Smooth muscle cell (in vitro differentiated cells): ENCODE results near the gene PPM1M. TPM values are rescaled to one million over a fixed set of nuclear protein-coding genes. Genes with fewer than 3 reads are reported as not detected.

ENCODE experiments used
- DNase-seq: peaks from one replicate; lab custom pipeline; 2025; ENCODE audit not compliant: unreplicated experiment; lab: John Stamatoyannopoulos, UW
- H2AFZ ChIP-seq: fragments of 200-600 bp; sonication (generic); 2 replicates; pipeline ENCODE4 v1.6.0; 2016; ENCODE audit warnings: antibody characterized with exemption, low read depth, mild to moderate bottlenecking
- H3F3A ChIP-seq: fragments of 200-600 bp; sonication (generic); 2 replicates; pipeline ENCODE4 v1.6.0; 2017; ENCODE audit warnings: antibody characterized with exemption, low read depth
- H3K27ac ChIP-seq: fragments of 200-600 bp; sonication (generic); 2 replicates; pipeline ENCODE4 v1.5.1; 2016; ENCODE audit warnings: low read depth, mild to moderate bottlenecking
- H3K27me3 ChIP-seq: fragments of 200-600 bp; sonication (generic); 2 replicates; pipeline ENCODE4 v1.6.1; 2016; ENCODE audit warnings: low read depth, mild to moderate bottlenecking
- H3K36me3 ChIP-seq: fragments of 200-600 bp; sonication (generic); 2 replicates; pipeline ENCODE4 v1.5.1; 2016; ENCODE audit warnings: low read depth
- H3K4me1 ChIP-seq: fragments of 200-600 bp; sonication (generic); 2 replicates; pipeline ENCODE4 v1.5.1; 2016; ENCODE audit warnings: low read depth
- H3K4me2 ChIP-seq: fragments of 200-600 bp; sonication (generic); 2 replicates; pipeline ENCODE4 v1.6.0; 2016; ENCODE audit warnings: mild to moderate bottlenecking
- H3K4me3 ChIP-seq: fragments of 200-600 bp; sonication (generic); 2 replicates; pipeline ENCODE4 v1.5.1; 2016; ENCODE audit warnings: mild to moderate bottlenecking
- H3K79me2 ChIP-seq: fragments of 200-600 bp; sonication (generic); 2 replicates; pipeline ENCODE4 v1.6.0; 2016; ENCODE audit warnings: low read depth, mild to moderate bottlenecking
- H3K9ac ChIP-seq: fragments of 200-600 bp; sonication (generic); 2 replicates; pipeline ENCODE4 v1.6.0; 2016; ENCODE audit warnings: low read depth
- H3K9me3 ChIP-seq: fragments of 200-600 bp; sonication (generic); replicated peaks from 2 replicates; pipeline ENCODE4 v1.5.1; 2016; ENCODE audit warnings: low read depth
- H4K20me1 ChIP-seq: fragments of 200-600 bp; sonication (generic); 2 replicates; pipeline ENCODE4 v1.6.0; 2016; ENCODE audit warnings: low read depth
- CTCF ChIP-seq: fragments of 200-600 bp; sonication (generic); IDR thresholded peaks from 2 replicates; pipeline ENCODE4 v1.5.1; 2017; ENCODE audit warnings: borderline replicate concordance, mild to moderate bottlenecking, antibody characterized with exemption; ENCODE audit not compliant: insufficient read depth, poor library complexity, severe bottlenecking
- WGBS: methylation state at CpG from one replicate; pipeline ENCODE4 v1.1.7; 2016; ENCODE audit warnings: low lambda C conversion rate; 5-methylcytosine and 5-hydroxymethylcytosine counted together
- polyA plus RNA-seq: library from polyadenylated mRNA; unstranded; fragments of >200 nt; fragmentation: Nextera tagmentation; extraction: Ambion mirVana; gene quantifications from 2 replicates; pipeline ENCODE4 v1.2.1, GENCODE V29; 2016
- total RNA-seq: library from RNA; depleted of rRNA; stranded (reverse); fragments of >200 nt; gene quantifications from 2 replicates; pipeline ENCODE4 v1.2.3, GENCODE V29; 2014

PPM1M gene
- total and polyA plus RNA-seq, 2 experiments from 2014 or later: 7.0 to 11.0 TPM

- Histone ChIP-seq H3K27me3 (no peaks in the 10 kb centered on the region), H3K4me3 (no peak overlapping the region), H2AFZ (no peak overlapping the region), H3K4me1 (no peaks in the 10 kb centered on the region), H4K20me1 (no peaks in the 10 kb centered on the region), H3K27ac (no peak overlapping the region), H3K4me2 (no peak overlapping the region), H3K36me3 (no peaks in the 10 kb centered on the region), H3K9me3 (no peaks in the 10 kb centered on the region), H3K9ac (no peak overlapping the region), H3K79me2 (no peaks in the 10 kb centered on the region), H3F3A (no peaks in the 10 kb centered on the region)
- 89% methylated on average over 3 of the region's 3 CpGs for WGBS
- TF ChIP-seq CTCF: no peak
- no peak for DNase-seq
Observed at GRCh38 chr3:52218026-52218425, 27.5 kb upstream of the PPM1M start.

- no peak overlapping the region for H3K4me2 ChIP-seq
- no peaks in the 10 kb centered on the region for H4K20me1 ChIP-seq
- H3K79me2 ChIP-seq: no peaks in the 10 kb centered on the region
- no peaks in the 10 kb centered on the region for H3K9me3 ChIP-seq
- WGBS: 96% methylated on average over 7 of the region's 12 CpGs
- TF ChIP-seq CTCF: no peak
- no peaks in the 10 kb centered on the region for H3K4me1 ChIP-seq
- H3K27me3 ChIP-seq: no peaks in the 10 kb centered on the region
- H3K4me3 ChIP-seq: no peak overlapping the region
- no peaks in the 10 kb centered on the region for H3F3A ChIP-seq
- no peaks in the 10 kb centered on the region for H3K36me3 ChIP-seq
- H3K27ac ChIP-seq: no peak overlapping the region
- H2AFZ ChIP-seq: no peak overlapping the region
- DNase-seq: no peak
- no peak overlapping the region for H3K9ac ChIP-seq
Observed at GRCh38 chr3:52218454-52218853, 27.1 kb upstream of the PPM1M start.

- H3F3A ChIP-seq: no peaks in the 10 kb centered on the region
- H3K4me2 ChIP-seq: no peak overlapping the region
- H4K20me1 ChIP-seq: no peaks in the 10 kb centered on the region
- no peak overlapping the region for H3K9ac ChIP-seq
- H2AFZ ChIP-seq: no peak overlapping the region
- H3K79me2 ChIP-seq: no peaks in the 10 kb centered on the region
- H3K4me1 ChIP-seq: no peaks in the 10 kb centered on the region
- H3K36me3 ChIP-seq: no peaks in the 10 kb centered on the region
- H3K4me3 ChIP-seq: no peak overlapping the region
- no peaks in the 10 kb centered on the region for H3K27me3 ChIP-seq
- 70% methylated on average over 6 of the region's 6 CpGs for WGBS
- no peaks in the 10 kb centered on the region for H3K9me3 ChIP-seq
- no peak for DNase-seq
- no peak overlapping the region for H3K27ac ChIP-seq
- no peak for TF ChIP-seq CTCF
Observed at GRCh38 chr3:52218937-52219650, 26.5 kb upstream of the PPM1M start.

GRCh38 chr3:52220380-52221026 lies 25.1 kb upstream of the PPM1M start:
- Histone ChIP-seq H2AFZ (no peak overlapping the region), H3K4me3 (no peak overlapping the region), H3K4me1 (no peaks in the 10 kb centered on the region), H3K79me2 (no peaks in the 10 kb centered on the region), H3F3A (no peaks in the 10 kb centered on the region), H3K36me3 (no peaks in the 10 kb centered on the region), H3K9ac (no peak overlapping the region), H3K4me2 (no peak overlapping the region), H3K27me3 (no peaks in the 10 kb centered on the region), H4K20me1 (no peaks in the 10 kb centered on the region), H3K9me3 (no peaks in the 10 kb centered on the region), H3K27ac (no peak overlapping the region)
- 23% methylated on average over 8 of the region's 9 CpGs for WGBS
- peak; percentile 92 for TF ChIP-seq CTCF
- DNase-seq: peak; percentile 48
